Measurements from ENCODE around the gene ENO4.
A peak's percentile ranks its signal among the peaks of the same experiment; 100 is the strongest.

ENO4 gene, protein sequence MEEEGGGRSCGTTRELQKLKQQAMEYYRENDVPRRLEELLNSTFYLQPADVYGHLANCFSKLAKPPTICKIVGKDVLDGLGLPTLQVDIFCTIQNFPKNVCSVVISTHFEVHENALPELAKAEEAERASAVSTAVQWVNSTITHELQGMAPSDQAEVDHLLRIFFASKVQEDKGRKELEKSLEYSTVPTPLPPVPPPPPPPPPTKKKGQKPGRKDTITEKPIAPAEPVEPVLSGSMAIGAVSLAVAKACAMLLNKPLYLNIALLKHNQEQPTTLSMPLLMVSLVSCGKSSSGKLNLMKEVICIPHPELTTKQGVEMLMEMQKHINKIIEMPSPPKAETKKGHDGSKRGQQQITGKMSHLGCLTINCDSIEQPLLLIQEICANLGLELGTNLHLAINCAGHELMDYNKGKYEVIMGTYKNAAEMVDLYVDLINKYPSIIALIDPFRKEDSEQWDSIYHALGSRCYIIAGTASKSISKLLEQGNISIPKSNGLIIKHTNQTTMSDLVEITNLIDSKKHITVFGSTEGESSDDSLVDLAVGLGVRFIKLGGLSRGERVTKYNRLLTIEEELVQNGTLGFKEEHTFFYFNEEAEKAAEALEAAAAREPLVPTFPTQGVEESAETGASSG

DNA sequence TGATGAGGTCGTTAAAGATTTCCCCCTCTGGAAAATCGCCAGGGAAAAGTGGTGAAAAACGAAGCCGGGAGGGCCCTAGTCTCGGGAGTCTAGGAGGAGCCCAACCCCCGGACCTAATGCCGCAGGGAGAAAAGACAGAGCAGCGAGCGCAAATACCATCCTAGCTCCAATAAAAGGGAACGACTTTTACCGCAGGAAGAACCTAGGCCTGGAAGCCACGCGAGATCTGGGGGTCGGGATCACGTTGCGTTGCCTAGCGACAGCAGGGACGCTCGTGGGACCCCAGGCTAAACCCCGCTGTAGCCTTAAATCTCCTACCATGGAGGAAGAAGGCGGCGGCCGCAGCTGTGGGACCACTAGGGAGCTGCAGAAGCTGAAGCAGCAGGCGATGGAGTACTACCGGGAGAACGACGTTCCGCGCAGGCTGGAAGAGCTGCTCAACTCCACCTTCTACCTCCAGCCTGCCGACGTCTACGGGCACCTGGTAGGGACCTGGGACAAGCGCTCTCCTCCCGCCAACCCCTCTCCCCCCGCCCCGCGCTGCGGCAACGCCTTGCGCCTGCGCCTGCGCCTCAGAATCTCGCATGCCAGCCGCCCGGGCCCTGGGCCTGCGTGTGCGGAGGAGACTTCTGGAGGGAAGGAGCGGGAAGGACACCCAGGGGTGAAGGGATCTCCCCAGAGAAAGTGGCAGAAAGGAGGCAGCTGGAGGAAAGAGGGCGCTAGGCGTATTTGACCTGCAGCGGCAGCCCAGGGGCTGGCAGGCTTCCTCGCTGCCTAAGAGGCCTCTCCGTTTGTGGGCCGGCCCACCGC, at the start of gene ENO4:
Gene ENO4, plus strand, starts transcription at position 252 of the 810 bp plus-strand sequence. Its CDS starts 68 bp downstream, at position 320.
- no peak for DNase-seq (ENCODE audit: low spot score)

DNA sequence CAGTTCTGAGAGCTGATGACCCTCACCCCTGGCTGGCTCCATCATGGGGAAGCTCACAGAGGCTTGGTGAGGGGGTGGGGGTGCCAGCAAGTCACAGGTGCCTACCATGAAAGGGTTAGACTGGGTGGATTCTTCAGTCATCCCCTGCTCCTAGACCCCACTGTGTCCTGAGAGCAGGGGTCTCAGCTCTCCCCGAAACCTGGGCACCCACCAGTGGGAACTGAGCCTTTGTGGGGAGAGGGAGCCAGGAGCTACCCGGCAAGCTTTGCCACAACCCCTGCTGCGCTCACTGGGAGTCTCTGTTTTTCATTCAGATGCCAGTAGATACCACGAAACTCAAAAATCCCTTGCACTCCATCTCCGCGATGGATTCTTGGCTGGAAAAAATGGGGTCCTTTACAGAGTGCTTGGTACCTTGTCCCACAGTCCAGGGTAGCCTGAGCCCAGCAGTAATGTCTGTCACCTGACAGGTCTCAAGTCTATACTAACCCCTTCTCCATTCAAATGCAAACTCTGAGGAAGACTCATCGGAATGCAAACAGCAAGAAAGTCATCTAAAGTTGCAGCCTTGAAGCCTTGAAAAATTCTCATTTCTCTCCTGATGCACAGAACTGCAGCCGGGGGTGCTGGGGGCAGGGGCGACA, 48.9 kb upstream of the ENO4 start:
- DNase-seq (ENCODE audit: low spot score), result no peak

DNA sequence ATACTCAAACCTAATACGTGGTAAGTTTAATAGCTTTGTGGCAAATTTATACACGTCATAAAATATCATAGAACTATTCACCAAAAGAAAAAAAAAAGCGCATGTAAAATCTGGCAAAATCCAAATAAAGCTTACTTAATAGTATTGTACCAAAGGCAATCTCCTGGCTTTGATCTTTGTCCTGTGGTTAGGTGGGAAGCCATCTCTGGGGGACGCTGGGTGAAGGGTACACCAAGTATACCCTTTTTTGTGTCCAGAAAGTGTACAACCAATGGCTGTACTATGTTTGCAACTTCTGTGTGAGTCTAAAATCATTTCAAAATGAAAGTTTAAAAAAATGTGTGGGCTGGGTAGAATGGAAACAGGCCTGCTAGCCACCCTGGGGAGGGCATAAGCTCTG, 47.6 kb upstream of the ENO4 start:
- no peak for DNase-seq (ENCODE audit: low spot score)

DNA sequence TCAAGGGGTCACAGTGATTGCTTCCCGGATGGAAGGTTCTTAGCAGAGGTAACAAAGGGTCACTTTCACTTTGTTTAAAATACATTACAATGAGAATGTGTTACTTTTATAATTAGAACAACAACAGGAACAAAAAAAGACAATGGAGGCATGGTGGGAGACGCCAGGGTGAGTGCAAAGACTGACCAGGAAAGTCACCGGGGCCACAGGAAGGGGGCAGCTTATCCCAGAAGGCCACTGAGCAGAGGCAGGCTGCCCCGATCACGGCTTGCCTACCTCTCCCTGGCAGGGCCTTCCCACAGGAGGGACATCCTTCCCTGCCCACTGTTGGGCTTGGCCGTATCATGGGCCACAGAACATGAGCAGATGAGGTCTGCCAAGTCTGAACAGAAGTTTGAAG, 46.8 kb upstream of the ENO4 start:
- no peak for DNase-seq (ENCODE audit: low spot score)

DNA sequence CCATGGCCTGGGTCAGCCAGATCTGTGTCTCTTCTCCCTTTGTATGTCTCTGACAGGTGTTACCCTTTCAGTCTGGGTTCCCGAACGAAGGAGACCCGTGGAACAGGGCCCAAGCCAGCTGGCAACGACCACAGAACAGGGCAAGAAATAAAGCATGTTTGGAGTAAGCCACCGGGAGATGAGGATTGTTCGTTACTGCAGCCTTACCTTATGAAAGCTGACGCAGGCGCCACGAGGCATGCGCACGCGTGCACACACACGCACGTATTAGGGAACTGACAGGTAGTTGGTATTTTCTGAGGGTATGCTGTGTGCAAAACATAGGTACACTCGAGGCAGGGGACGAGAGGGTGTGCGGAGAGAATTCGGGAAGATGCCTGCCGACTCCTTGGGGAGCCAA, 46.4 kb upstream of the ENO4 start:
- DNase-seq (ENCODE audit: low spot score), result no peak

DNA sequence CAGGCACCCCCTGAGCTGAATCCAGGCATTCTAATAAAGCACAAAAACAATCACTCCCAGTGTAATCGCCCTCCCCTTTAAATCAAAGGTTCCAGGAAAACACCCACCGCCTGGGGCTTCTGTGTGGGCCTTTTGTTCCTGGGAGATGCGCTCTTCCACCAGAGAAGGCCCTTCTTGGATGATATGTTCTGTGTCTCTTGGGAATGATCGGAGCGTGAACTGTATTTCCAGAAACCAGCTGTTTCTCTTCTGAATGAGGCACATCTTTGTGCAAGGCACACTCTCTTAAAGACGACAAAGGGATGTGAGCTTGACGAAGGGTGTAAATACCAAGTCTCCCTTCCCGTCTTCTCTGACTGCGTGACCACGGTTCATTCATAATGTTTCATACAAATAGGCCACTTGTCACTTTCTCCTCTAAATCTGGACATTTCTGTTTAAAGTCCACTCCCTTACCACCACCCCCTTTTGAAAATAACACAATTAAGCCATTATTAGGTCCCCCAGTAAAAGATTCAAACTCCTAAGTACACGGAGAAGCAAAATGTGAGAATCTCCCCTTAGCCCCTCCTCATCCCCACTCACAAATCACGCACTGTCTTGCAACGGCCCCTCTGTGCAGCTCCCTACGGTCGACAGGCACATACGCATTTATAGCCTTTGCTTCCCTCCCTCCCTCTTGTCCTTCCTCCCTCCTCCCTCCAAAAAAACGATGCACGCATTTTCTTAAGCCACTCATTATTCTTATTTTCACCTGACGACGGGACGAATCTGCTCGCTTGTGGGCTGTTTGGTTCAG, 45.6 kb upstream of the ENO4 start:
- DNase-seq (ENCODE audit: low spot score), result no peak

DNA sequence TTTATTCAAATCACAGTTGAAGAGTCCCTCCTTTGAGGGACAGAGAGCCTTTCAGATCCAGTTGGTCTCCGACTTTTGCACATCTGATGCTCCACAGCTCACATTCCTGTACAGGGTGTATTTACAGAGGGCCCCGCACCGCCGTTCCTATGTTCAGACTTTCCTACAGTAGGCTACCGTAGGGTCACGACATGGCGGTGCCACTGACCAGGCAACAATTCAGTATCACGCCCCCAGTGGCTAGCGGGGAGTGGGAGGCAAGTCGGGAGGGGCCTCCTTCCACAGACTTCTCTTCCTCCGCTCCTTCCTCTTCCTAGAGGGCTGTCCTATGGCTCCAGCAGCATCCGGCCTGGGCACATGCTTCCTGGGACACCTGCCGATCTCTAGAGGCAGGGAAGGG, 40.6 kb upstream of the ENO4 start:
- no peak for DNase-seq (ENCODE audit: low spot score)

DNA sequence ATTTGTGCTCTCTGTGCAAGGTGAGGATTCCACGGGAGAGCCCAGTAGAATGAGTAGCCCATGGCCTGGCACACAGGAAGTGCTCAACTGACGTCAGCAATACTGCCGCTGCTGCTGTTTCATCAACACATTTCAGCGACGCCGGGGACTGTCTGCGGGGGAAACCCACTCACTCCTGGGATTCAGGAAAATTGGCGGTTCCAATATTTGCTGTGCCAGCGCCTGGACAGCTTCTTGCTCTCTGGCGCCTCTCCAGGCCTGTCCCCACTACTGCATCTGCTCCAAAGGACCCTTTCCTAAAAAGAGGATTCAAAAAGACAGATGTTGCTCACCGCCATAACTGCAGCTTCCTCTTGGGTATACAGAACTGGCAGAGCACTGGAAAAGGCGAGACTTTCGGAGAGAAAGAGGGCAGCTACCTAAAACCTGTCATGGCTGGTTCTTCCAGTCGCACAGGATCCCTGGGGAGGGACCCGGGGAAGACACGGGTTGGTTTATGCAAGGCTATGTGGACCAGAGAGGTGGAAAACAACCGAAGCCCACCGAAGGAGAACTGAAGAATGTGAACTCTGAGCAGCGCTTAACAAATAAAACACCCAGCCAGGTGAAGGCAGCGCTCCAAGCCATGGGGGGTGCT, 39.7 kb upstream of the ENO4 start:
- peak; percentile 31 for DNase-seq (ENCODE audit: low spot score)

DNA sequence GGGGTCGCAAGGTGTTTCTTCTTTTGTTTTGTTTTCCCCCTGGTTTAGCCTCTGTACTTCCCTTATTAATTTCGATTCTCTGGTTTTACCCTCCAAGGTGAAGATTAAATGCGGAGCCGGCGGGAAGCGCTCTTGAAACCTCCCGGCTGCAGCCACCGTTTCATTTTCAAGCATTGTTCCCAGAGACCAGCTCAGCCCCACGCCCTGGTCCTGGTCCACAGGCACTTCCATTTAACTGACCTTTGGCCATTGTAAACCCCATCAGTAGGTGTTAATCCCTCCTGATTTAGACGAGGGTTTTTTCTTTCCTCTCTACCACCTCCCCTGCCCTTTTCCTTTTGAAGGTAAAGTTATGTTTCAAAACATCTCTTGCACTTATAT, 39.2 kb upstream of the ENO4 start:
- no peak for DNase-seq (ENCODE audit: low spot score)

DNA sequence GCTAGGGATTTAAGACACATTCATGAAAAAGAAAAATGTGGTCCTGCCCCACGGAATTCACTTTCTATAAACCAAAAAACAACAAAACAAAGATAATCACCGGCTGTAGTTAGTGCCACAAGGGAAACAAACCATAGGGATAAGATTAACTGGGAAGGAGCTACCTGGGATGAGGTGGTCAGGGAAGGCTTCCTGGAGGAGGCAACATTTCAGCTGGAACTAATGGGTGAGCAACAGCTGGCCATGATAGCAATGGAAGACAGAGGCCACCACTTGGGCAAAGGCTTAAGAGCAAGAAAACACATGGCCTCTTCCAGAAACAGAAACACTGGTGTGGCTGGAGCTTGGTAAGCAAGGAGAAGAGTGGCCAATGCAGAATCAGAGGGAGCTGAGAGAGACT, 38.4 kb upstream of the ENO4 start:
- DNase-seq (ENCODE audit: low spot score), result no peak

DNA sequence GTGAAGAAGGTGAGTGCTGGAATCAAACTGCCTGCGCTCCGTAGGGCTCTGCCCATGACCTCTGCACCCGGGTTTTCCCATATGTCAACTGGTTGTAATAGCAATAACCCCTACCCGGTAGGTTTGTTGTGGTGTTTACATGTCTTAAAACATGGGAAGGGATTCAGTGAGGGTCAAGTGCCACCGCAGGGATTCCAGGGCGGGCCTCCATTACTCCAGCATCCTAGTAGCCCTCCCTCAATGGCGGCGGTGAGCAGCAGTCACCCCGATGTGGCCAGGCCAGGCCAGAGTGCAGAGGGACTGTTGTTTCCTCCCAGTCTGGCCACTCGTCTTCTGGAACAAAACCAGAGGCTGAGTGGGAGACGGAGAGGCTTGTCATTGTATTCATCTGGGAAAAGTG, 37.6 kb upstream of the ENO4 start:
- DNase-seq (ENCODE audit: low spot score), result no peak

DNA sequence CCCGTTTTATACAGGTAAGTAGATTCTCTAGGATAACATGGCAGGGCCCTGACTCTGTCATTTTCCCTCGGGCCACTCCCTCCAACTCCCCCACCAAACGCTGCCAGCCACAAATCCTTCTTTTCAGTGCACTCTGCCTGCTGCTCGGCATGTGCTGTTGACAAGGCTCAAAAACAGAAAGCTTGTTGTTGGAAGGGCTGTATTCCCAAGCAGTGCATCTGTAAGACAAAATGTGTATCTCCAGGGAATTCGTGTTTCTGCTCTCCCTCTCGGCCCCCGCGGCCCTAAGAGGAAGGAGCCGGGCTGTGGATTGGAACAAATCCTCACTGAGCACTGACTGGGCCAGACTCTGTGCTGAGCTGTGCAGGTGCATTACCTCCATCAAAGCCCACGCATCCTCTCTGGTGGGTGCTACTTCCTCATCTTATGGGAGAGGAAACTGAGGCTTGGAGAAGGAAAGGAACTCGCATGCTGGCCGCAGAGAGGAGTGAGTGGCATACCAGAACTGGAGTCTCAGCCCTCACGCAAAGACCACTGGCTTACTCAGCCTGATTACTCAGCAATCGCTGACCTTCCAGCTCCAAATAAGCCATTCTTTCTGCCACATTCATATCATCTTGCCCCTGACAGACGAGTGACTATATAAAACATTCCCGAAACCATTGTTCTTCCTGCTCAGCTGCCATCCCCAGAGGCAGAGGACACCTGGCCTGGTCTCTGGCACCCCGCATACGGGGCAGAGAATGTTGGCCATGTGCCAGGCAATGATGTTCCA, 33.5 kb upstream of the ENO4 start:
- DNase-seq (ENCODE audit: low spot score), result no peak

DNA sequence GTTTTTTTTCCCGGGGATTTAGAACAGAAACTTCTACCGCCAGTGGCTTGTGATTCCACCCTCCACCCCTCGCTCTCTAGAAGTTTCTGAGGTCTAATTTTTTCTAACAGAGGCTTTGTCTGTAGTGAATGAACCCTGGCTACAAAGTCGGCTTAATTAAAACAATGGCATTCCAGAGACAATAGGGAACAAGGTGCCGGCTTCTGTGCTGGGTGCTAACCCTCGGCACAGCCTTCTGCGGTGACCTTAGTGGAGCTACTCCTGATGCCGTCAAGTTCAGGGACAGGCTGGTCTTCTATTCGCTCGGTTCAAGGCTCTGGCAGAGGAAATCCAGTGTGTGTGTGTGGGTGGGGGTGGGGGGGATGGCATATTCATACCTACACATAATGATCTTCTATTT, 32.1 kb upstream of the ENO4 start:
- no peak for DNase-seq (ENCODE audit: low spot score)

DNA sequence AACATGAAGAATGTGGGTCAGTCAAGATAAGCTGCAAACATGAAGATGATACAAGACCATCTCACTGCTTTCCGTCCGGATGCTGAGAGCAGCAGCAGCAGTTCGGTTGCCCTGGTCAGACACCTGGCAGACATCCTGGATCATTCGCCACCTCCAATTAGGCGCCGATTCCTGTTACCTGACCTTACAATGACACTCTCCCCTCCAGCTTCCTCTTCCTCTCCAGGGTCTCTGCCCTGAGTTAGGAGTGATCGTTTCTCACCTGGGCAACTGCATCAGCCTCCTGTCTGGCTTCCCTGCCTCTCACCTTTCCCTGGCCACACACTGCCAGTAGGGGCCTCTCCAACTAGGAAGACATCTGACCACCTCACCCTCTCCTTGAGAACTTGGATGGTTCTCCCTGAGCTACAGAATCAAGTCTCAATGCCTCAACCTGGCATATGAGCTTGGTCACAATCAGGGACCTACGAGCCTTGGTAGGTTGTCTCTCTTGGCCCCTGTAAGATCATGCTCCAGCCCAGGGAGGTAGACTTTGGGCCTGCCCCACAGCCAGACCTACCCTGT, 31.4 kb upstream of the ENO4 start:
- DNase-seq (ENCODE audit: low spot score), result no peak

DNA sequence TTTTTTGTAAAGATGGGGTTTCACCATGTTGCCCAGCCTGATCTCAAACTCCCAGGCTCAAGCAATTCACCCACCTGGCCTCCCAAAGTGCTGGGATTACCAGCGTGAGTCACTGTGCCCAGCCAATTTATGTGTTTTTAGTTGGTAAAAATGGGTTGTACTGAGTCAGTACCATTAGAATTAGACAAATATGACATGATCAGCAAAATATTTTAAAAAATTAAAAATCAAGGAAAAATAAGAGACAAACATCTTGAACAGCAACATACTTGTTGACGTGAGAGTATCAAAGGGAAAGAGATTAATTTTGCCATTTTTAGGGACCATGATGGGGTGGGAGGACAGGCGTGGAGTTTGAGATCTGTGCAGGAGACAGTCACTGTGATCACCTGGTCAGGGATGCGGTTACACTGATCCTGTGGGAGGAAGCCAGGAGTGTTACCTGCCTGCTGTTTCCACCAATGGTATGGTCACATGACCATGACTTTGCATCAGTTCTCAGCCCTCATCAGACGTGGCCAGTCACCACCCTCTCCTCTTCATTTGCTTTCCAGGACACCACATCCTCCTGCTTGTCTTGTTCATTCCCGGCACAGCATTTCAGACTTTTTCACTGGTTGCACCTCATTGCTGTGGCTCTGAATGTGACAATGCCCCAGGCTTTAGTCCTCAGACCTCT, 29.2 kb upstream of the ENO4 start:
- DNase-seq (ENCODE audit: low spot score), result no peak

DNA sequence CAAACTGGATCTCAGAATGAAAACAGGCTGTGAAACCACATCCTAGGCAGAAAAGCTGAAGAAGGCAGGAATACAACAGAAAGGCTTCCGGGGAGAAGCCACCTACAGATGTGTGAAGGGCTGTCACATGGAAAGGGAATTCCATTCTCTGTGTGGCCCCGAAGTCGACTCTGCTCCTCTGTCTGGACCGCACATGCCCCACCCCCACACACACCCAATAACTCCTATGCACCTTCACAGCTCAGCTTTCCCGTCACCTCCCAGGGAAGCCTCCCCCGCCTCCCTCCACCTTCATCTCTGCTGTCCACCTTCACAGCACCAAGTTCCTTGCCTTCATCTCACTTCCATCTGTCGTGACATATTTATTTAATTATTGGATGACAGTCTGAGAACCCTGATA, 23.4 kb upstream of the ENO4 start:
- DNase-seq (ENCODE audit: low spot score), result no peak

DNA sequence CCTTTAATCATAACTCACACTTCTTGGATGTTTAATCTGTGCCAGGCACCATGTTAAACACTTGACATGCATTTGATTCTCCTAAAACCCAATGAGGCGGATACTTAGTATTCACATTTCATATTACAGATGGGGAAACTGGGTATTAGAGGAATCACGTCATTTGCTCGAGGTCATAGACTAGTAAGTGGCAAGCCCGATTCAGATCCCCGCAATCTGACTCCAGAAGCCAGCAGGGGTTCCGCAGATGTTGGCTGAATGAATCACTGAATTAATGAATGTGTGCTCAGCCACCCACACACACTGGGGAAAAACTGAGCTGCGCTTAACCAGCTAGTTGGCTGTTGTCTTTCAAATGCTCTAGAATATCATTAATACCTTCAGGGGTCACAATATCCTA, 22.5 kb upstream of the ENO4 start:
- DNase-seq (ENCODE audit: low spot score), result no peak

DNA sequence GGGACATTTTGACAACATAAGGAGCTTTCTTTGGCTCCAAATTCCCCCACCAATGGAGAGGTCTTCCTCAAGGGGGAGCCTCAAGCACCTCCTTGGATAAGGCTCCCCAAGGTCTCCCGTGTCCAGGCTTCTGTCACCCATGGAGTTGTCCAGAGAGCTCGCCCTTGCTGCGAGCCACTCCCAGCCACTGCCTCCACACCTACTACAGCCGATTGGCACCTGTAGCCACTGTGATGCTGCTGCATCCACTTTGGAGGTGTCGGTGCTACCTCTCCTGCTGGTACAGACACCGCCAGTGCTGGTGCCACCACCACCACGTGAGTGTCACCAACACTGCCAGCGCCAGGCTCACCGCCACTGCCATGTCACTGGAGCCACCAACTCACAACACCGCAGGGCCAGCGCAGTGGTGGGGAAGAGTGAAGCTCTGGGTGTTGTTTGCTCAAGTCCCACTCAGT, 22.1 kb upstream of the ENO4 start:
- no peak for DNase-seq (ENCODE audit: low spot score)

DNA sequence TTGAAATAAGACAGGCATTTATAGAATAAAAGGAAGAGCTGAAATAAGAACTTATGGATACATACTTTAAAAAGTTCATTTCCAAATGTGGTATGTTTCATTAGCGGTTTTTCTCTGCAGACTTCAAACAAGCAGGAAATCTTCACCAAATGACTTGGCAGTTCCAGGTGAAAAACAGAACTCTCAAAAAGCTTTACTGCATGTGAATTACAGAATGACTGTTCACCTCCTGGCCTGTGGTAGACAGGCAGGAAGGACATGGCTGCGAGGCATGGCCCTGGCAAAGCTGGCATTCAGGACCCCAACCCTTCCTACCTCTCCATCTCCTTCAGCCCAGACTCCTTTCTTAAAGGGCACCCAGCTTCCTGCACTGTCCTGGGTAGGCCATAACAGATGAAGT, 21.2 kb upstream of the ENO4 start:
- DNase-seq (ENCODE audit: low spot score), result no peak
